Measurements from ENCODE around the gene SLC22A1.

GRCh38 chr6:160104821-160105517, 16.6 kb upstream of the SLC22A1 start:
- TF ChIP-seq CTCF (IDR thresholded peaks at IDR 0.05; ENCODE audit: low read depth, low read length) (no peak), POLR2A (IDR thresholded peaks at IDR 0.05; ENCODE audit: extremely low read depth, insufficient read length) (no peak)
